ENCODE measurements around the gene MLLT10.
"Not testable (repeated sequence)": the region's sequence is repeated elsewhere in the genome, so short reads cannot be mapped to it uniquely, and the experiment has no call there.

GRCh38 chr10:21581421-21581834 is 47.4 kb downstream of the MLLT10 start:
- TF ChIP-seq, protein P1, sequence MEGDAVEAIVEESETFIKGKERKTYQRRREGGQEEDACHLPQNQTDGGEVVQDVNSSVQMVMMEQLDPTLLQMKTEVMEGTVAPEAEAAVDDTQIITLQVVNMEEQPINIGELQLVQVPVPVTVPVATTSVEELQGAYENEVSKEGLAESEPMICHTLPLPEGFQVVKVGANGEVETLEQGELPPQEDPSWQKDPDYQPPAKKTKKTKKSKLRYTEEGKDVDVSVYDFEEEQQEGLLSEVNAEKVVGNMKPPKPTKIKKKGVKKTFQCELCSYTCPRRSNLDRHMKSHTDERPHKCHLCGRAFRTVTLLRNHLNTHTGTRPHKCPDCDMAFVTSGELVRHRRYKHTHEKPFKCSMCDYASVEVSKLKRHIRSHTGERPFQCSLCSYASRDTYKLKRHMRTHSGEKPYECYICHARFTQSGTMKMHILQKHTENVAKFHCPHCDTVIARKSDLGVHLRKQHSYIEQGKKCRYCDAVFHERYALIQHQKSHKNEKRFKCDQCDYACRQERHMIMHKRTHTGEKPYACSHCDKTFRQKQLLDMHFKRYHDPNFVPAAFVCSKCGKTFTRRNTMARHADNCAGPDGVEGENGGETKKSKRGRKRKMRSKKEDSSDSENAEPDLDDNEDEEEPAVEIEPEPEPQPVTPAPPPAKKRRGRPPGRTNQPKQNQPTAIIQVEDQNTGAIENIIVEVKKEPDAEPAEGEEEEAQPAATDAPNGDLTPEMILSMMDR (IDR thresholded peaks at IDR 0.05; ENCODE audit: poor library complexity): not testable (repeated sequence)
- not testable (repeated sequence) for TF ChIP-seq EZH2 (IDR thresholded peaks at IDR 0.05; ENCODE audit: borderline replicate concordance)

Data from hepatocyte (in vitro differentiated cells).